KOPT-K1 (cell line): ENCODE measurements around the gene CCL1.
"Not testable (repeated sequence)": the region's sequence is repeated elsewhere in the genome, so short reads cannot be mapped to it uniquely, and the experiment has no call there.

Experiments
- H3K27ac ChIP-seq: fragments of 200-600 bp; sonication (generic); 2 replicates; pipeline ENCODE4 v1.5.1; 2016; ENCODE audit warnings: antibody characterized with exemption, mild to moderate bottlenecking, low read depth, low read length; ENCODE audit not compliant: poor library complexity, severe bottlenecking
- H3K36me3 ChIP-seq: fragments of 200-600 bp; sonication (generic); 2 replicates; pipeline ENCODE4 v1.5.1; 2017; ENCODE audit warnings: antibody characterized with exemption, mild to moderate bottlenecking, low read length, moderate library complexity; ENCODE audit not compliant: insufficient read depth
- H3K9me3 ChIP-seq: fragments of 200-600 bp; sonication (generic); 2 replicates; pipeline ENCODE4 v1.5.1; 2017; ENCODE audit warnings: antibody characterized with exemption, low read length, mild to moderate bottlenecking; ENCODE audit not compliant: insufficient read depth, poor library complexity, severe bottlenecking

CCL1 gene

DNA sequence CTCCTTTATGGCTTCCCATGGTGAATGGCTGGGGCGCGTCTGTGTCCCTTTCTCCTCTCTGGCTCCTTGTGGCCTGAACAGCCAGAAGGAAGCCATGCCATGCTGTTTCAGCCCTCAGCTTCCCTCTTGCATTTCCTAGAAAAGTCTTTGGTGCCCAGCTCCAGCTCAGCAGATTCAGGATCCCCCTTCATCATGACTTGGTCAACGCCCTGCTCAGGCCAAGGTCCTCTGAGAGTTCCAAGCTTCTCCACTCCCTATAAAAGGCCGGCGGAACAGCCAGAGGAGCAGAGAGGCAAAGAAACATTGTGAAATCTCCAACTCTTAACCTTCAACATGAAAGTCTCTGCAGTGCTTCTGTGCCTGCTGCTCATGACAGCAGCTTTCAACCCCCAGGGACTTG is 6.8 kb downstream of the CCL1 start, which contains the start of gene CCL13:
TSS of gene CCL13 (plus strand) at position 287 of the 400 bp plus-strand sequence. CDS start at position 334, 47 bp downstream.
- no peaks in the 10 kb centered on the region for H3K9me3 ChIP-seq
- H3K36me3 ChIP-seq, result no peaks in the 10 kb centered on the region
- H3K27ac ChIP-seq, result no peak within 1 kb of the TSS

DNA sequence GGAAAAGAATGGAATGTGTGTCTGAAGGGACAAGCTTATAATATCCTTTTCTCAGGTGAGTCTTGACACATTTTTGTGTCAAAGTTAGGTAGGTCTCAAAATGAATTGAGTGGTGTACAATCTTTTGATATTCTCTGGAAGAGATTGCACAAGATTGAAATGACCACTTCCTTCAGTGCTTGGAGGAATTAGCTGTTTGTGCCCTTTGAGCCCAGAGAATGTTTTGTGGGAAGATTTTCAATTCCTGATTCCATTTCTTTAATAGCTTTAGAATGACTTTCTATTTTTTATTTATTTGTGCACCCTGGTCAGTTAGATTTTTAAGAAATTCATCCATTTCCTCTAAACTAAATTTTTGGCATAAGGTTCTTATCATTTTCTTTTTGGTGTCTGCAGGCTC is 8.4 kb downstream of the CCL1 start:
- Histone ChIP-seq H3K9me3 (no peaks in the 10 kb centered on the region), H3K27ac (no peak overlapping the region), H3K36me3 (no peaks in the 10 kb centered on the region)

DNA sequence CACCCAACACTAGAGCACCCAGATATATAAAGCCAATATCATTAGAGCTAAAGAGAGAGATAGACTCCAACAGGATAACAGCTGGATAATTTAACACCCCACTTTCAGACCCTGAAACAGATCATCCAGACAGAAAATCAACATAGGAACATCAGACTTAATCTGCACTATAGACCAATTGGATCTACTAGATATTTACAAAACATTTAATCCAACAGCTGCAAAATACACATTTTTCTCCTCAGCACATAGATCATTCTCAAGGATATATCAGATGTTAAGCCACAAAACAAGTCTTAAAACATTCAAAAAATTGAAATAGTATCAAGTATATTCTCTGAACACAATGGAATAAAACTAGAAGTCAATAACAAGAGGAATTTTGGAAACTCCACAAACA is 10.8 kb downstream of the CCL1 start:
- no peaks in the 10 kb centered on the region for H3K9me3 ChIP-seq
- no peak overlapping the region for H3K27ac ChIP-seq
- no peaks in the 10 kb centered on the region for H3K36me3 ChIP-seq

DNA sequence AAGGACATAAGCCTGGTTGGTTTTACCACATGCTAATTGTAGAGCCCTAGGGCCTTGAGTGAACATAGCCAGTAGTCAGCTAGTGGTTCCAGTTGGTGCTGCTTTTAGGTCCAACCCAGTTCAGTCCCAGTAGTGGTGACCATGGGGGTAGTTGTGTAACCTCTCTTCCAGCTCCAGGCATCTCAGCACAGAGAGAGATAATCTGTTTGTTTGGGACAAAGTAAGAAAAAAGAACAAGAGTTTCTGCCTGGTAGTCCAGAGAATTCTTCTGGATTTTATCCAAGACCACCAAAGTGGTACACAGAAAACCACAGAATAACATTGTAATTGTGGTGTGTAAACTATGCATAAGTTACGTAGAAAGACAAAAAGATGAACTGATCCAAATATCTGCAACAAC is 11.9 kb downstream of the CCL1 start:
- H3K36me3 ChIP-seq, result no peaks in the 10 kb centered on the region
- H3K27ac ChIP-seq, result no peak overlapping the region
- no peaks in the 10 kb centered on the region for H3K9me3 ChIP-seq

DNA sequence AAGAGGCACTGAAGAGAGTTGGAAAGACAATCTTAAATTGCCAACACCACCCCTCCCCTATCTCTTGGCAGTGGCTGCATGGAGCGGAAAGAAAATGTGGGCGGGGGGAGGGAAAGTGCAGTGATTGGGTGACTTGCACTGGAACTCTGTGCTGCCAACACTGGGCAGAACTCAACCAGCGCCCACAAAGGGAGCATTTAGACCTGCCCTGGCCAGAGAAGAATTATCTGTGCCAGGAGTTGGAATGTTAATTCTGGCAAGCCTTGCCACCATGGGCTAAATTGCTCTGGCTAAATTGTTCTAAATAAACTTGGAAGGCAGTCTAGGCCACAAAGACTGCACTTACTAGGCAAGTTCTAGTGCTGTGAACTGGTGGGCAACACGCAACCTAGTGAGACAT is 13.3 kb downstream of the CCL1 start:
- Histone ChIP-seq H3K9me3 (no peaks in the 10 kb centered on the region), H3K36me3 (no peaks in the 10 kb centered on the region)

DNA sequence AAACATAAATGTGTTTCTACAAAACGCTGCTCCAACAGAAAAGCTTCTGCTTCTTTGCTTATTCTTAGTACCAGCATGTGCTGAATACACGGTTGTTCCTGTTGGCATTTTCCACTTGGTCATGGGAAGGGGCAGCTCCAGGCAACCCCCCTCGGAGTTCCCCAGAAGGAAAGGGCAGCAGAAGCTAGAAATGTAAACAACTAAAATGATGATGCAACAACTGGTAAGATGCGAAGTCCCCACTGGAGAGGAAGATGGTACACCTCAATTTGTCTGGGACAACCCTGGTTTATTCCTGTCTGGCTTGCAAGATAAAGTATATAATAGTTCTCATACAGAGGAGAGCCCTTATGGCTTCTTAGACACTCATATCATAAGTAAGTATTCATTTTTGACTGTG is 16.0 kb downstream of the CCL1 start:
- Histone ChIP-seq H3K9me3 (peaks cover 3% of the 10 kb centered on the region), H3K36me3 (no peaks in the 10 kb centered on the region), H3K27ac (no peak overlapping the region)

More for the DNA sequence above, 13.3 kb downstream of the CCL1 start:
- H3K27ac ChIP-seq, result no peak overlapping the region

DNA sequence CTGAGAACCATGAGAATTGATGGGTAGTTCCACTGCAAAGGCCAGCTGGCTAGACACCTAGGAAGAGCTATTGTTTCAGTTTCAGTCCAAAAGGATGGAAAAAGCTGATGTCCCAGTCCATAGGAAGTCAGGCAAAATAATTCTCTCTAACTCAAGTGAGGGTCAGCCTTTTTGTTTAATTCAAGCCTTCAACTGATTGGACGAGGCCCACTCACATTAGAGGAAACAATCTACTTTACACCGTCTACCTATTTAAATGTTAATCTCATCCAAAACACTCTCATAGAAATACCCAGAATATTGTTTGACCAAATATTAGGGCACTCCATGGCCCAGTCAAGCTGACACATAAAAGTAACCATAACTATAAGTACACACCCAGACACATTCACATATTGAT is 21.1 kb downstream of the CCL1 start:
- no peaks in the 10 kb centered on the region for H3K36me3 ChIP-seq
- peaks cover 5% of the 10 kb centered on the region for H3K9me3 ChIP-seq
- no peak overlapping the region for H3K27ac ChIP-seq

DNA sequence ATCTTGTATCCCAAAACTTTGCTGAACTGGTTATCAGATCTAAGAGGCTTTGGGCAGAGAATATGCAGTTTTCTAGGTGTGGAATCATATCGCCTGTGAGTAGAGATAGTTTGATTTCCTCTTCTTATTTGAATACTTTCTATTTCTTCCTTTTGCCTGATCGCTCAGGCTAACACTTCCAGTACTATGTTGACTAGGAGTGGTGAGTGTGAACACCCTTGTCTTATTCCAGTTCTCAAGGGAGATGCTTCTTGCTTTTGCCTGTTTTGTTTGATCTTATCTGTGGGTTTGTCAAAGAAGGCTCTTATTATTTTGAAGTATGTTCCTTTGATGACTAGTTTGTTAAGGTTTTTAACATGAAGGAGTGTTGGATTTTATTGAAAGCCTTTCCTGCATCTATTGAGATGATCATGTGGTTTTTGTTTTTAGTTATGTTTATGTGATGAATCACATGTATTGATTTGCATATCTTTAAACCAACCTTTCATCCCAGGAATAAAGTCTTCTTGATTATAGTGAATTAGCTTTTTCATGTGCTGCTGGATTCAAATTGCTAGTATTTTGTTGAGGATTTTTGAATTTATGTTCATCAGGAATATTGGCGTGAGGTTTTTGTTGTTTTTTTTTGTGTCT is 23.8 kb downstream of the CCL1 start:
- Histone ChIP-seq H3K27ac (no peak overlapping the region), H3K9me3 (peaks cover 5% of the 10 kb centered on the region), H3K36me3 (no peaks in the 10 kb centered on the region)

DNA sequence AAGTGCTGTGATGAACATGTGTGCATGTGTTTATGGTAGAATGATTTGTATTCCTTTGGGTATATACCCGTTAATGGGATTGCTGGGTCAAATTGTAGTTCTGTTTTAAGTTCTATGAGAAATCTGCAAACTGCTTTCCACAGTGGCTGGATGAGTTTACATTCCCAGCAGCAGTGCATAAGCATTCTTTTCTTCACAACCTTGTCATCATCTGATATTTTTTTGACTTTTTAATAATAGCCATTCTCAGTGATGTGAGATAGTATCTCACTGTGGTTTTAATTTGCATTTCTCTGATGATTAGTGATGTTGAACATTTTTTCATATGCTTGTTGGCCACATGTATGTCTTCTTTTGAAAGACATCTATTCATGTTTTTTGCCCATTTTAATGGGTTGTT is 25.3 kb downstream of the CCL1 start:
- H3K9me3 ChIP-seq, result peaks cover 5% of the 10 kb centered on the region
- H3K27ac ChIP-seq, result no peak overlapping the region
- no peaks in the 10 kb centered on the region for H3K36me3 ChIP-seq

DNA sequence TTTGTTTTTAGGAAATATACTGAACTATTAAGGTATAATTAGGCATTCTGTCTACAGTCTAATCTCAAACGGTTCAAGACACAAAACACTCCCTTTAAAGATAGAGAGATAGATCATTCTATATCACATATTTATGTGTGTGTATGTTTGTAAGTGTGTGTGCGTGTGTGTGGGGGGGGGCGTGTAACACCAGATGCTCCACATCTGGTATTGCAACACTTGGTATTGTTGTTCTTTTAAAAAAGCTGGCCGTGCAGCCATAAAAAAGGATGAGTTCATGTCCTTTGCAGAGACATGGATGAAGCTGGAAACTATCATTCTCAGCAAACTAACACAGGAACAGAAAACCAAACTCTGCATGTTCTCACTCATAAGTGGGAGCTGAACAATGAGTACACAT is 35.5 kb downstream of the CCL1 start:
- not testable (repeated sequence) for H3K9me3 ChIP-seq, H3K27ac ChIP-seq, H3K36me3 ChIP-seq

DNA sequence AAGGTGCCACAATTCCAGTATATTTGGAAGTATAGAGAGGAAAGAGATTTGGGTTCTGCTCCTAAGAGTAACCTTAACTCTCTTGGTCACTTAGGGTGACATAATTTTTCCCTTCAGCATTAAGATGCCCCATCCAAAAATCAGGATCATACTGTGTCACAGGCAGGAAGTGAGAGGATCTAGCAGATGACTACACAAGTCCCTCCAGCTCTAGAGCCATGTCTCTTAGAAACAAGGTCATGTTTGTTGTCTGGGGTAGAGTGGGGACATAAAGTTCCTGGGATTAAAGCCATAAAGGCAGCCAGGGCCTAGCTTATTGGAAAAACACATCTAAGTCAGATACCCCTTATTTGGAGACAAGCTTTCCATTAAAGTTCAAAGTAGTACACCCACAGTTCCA is 41.1 kb downstream of the CCL1 start:
- H3K9me3 ChIP-seq, result no peaks in the 10 kb centered on the region
- no peak overlapping the region for H3K27ac ChIP-seq
- H3K36me3 ChIP-seq, result no peaks in the 10 kb centered on the region

DNA sequence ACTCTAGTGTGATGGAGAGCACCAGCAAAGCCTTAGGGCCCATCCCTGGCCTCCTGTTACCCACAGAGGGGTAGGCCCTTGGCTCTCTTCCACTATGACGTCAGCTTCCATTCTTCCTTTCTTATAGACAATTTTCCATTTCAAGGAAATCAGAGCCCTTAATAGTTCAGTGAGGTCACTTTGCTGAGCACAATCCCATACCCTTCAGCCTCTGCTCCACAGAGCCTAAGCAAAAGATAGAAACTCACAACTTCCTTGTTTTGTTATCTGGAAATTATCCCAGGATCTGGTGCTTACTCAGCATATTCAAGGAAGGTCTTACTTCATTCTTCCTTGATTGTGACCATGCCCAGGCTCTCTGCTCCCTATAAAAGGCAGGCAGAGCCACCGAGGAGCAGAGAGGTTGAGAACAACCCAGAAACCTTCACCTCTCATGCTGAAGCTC is 44.0 kb downstream of the CCL1 start, which contains the start of gene CCL8:
TSS of gene CCL8 (plus strand) at position 397 of the 445 bp plus-strand sequence. CDS start 67 bp downstream, outside the sequence.
- H3K36me3 ChIP-seq, result no peaks in the 10 kb centered on the region
- no peaks in the 10 kb centered on the region for H3K9me3 ChIP-seq
- H3K27ac ChIP-seq, result no peak within 1 kb of the TSS

DNA sequence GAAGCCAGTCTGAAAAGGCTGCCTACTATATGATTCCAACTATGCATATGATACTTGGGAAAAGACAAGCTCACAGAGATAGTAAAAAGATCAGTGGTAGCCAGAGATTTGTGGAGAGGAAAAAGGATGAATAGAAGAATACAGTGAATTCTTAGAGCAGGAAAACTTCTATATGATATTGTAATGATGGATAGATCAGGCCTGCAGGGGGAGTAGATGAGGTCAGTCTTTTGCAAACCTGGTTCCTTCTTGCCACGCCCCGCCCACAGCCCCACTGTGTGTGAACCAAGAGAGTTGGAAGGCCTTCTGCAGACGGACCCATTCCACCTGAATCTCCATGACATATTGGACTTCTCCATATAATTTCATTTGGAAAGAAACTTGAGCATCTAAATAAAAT is 44.6 kb downstream of the CCL1 start:
- Histone ChIP-seq H3K9me3 (no peaks in the 10 kb centered on the region), H3K36me3 (no peaks in the 10 kb centered on the region), H3K27ac (no peak overlapping the region)

DNA sequence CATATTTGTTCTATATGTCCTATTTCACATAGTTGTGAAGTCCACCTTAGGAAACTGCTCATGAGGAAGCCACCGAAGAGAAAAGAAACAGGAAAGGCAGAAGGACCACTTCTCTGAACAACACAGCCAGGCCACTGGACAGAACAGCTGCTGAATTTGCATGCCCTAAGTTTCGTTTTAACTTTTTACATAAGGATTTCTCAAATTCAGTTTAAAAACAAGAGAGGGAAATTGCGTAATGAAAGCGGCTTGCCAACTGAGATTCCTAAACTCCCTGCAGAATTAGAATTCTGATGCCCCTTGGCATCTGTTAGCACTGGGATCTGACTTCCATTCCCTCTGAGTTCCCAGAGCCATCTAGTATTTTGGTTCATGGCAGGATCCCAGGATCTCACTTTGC is 48.8 kb downstream of the CCL1 start:
- Histone ChIP-seq H3K9me3 (no peaks in the 10 kb centered on the region), H3K36me3 (no peaks in the 10 kb centered on the region), H3K27ac (no peak overlapping the region)

DNA sequence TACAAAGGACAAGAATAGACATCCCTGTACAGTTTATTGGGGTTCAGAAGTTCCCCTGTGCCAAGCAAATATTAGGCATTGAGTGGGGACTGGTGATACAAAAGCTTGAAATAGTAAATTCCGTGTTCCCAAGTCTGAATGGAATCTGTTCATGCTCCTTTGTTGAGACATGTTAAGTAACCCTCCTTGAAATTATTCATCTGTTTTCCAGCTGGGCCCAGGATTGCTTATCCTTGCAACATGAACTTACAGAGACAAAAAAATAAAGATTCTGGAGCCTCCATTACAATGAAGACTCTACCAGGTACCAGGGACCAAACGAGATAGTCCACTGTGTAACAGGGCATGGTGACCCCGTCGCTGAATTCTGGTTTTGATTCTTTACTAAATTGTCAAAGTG is 49.9 kb downstream of the CCL1 start:
- no peak overlapping the region for H3K27ac ChIP-seq
- no peaks in the 10 kb centered on the region for H3K9me3 ChIP-seq
- H3K36me3 ChIP-seq, result no peaks in the 10 kb centered on the region

DNA sequence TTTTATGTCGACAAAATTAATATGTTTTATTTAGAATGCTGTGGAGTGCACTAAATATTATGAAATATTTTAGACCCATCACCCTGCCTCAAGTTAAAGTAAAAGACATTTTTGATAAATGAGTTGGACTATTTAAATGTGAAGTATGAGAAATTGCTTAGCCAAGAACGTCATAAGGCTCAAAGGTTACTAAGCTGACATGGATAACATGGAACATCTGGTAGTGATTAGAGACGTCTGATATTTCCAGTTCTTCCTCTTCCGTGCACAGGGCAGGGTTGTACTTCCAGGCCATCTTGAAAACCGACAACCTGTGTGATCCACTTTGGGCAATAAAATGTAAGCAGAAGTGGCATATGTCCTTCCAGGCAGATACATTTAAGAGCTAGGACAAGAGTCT is 51.0 kb downstream of the CCL1 start:
- no peaks in the 10 kb centered on the region for H3K9me3 ChIP-seq
- no peaks in the 10 kb centered on the region for H3K36me3 ChIP-seq
- no peak overlapping the region for H3K27ac ChIP-seq
